IMR-90 (cell line): ENCODE measurements around the gene KIAA0825. TPM values are rescaled to one million over a fixed set of nuclear protein-coding genes. Genes with fewer than 3 reads are reported as not detected.

Experiments used
- ATAC-seq: fragments of 200-7000 bp; cut with Tn5 transposase; 2 replicates; pipeline ENCODE4 v1.9.1; 2020; ENCODE audit warnings: low read depth, mild to moderate bottlenecking, moderate library complexity
- BruUV-seq: library from RNA; stranded (reverse); fragments of 400-500 nt; replicated peaks from 2 replicates; lab custom pipeline; 2021; lab: Mats Ljungman, UMichigan
- CTCF ChIA-PET: fragments of 300-600 bp; formaldehyde crosslinking; extraction: SDS; loops from one replicate; lab custom pipeline; 2021; ENCODE audit warnings: antibody characterized with exemption; lab: Yijun Ruan, JAX
- POLR2A ChIA-PET: fragments of 300-600 bp; sonication (Branson Sonifier 250); formaldehyde crosslinking; loops from one replicate; lab custom pipeline; 2022; ENCODE audit warnings: antibody characterized with exemption; ENCODE audit not compliant: unreplicated experiment; lab: Charles Lee
- DNase-seq: peaks from one replicate; pipeline ENCODE4 v3.0.0; 2013
- H2AFZ ChIP-seq: replicated peaks from 2 replicates; pipeline ENCODE3; 2013; ENCODE audit warnings: low read length, mild to moderate bottlenecking; ENCODE audit not compliant: poor library complexity
- H2AK5ac ChIP-seq: 2 replicates; pipeline ENCODE4 v1.6.1; 2013; ENCODE audit warnings: low read depth, low read length, inconsistent platforms
- H2AK9ac ChIP-seq: replicated peaks from 2 replicates; pipeline ENCODE3; 2013; ENCODE audit warnings: mild to moderate bottlenecking, low read depth, low read length, moderate library complexity; ENCODE audit not compliant: poor library complexity
- H2BK120ac ChIP-seq: 2 replicates; pipeline ENCODE4 v1.6.1; 2013; ENCODE audit warnings: low read depth, low read length, inconsistent platforms
- H2BK15ac ChIP-seq: 3 replicates; pipeline ENCODE4 v1.6.1; 2013; ENCODE audit warnings: low read depth, low read length, inconsistent platforms
- H2BK20ac ChIP-seq: 2 replicates; pipeline ENCODE4 v1.6.1; 2013; ENCODE audit warnings: low read depth, mild to moderate bottlenecking, inconsistent platforms, low read length, moderate library complexity
- H2BK5ac ChIP-seq: 2 replicates; pipeline ENCODE4 v1.6.1; 2013; ENCODE audit warnings: mild to moderate bottlenecking, low read depth, low read length, inconsistent platforms; ENCODE audit not compliant: poor library complexity, severe bottlenecking
- H3K14ac ChIP-seq: replicated peaks from 2 replicates; pipeline ENCODE4 v1.6.1; 2013; ENCODE audit warnings: low read depth, low read length, inconsistent platforms
- H3K18ac ChIP-seq: 2 replicates; pipeline ENCODE4 v1.6.1; 2013; ENCODE audit warnings: low read depth, low read length, control low read depth
- H3K23ac ChIP-seq: 2 replicates; pipeline ENCODE4 v1.6.1; 2013; ENCODE audit warnings: low read depth, low read length, inconsistent platforms
- H3K27ac ChIP-seq: 2 replicates; pipeline ENCODE4 v1.5.1; 2013; ENCODE audit warnings: mild to moderate bottlenecking, control low read depth, low read length; ENCODE audit not compliant: insufficient read depth
- H3K27me3 ChIP-seq: 2 replicates; pipeline ENCODE4 v1.6.1; 2013; ENCODE audit warnings: low read length; ENCODE audit not compliant: control insufficient read depth, insufficient read depth
- H3K36me3 ChIP-seq: 2 replicates; pipeline ENCODE4 v1.6.1; 2013; ENCODE audit warnings: low read length, mixed read lengths; ENCODE audit not compliant: control insufficient read depth, insufficient read depth
- H3K4ac ChIP-seq: 2 replicates; pipeline ENCODE4 v1.6.1; 2013; ENCODE audit warnings: low read depth, low read length, inconsistent platforms
- H3K4me1 ChIP-seq: 2 replicates; pipeline ENCODE4 v1.6.1; 2013; ENCODE audit warnings: low read length, mixed read lengths; ENCODE audit not compliant: control insufficient read depth, insufficient read depth
- H3K4me2 ChIP-seq: 2 replicates; pipeline ENCODE4 v1.6.1; 2013; ENCODE audit warnings: low read depth, mild to moderate bottlenecking, control low read depth, low read length, moderate library complexity
- H3K4me3 ChIP-seq: 2 replicates; pipeline ENCODE4 v1.5.1; 2013; ENCODE audit warnings: low read depth, mild to moderate bottlenecking, control low read depth, low read length, moderate library complexity; ENCODE audit not compliant: insufficient read depth
- H3K56ac ChIP-seq: 2 replicates; pipeline ENCODE4 v1.6.1; 2013; ENCODE audit warnings: low read length, inconsistent platforms; ENCODE audit not compliant: insufficient read depth; ENCODE audit errors: extremely low read depth
- H3K79me1 ChIP-seq, 2 experiments: 2 replicates each; pipeline ENCODE4 v1.6.1; 2013; ENCODE audit warnings: low read length in 2 of 2, inconsistent platforms in 1 of 2, low read depth in 1 of 2
- H3K9ac ChIP-seq: 2 replicates; pipeline ENCODE4 v1.6.1; 2013; ENCODE audit warnings: low read depth, low read length, control low read depth
- H3K9me1 ChIP-seq: 2 replicates; pipeline ENCODE4 v1.6.1; 2013; ENCODE audit warnings: low read length, inconsistent platforms; ENCODE audit not compliant: insufficient read depth
- H3K9me3 ChIP-seq: 2 replicates; pipeline ENCODE4 v1.6.1; 2013; ENCODE audit warnings: low read length; ENCODE audit not compliant: control insufficient read depth, insufficient read depth
- H4K20me1 ChIP-seq: 2 replicates; pipeline ENCODE4 v1.6.1; 2013; ENCODE audit warnings: low read length, inconsistent platforms; ENCODE audit not compliant: insufficient read depth
- H4K5ac ChIP-seq: 2 replicates; pipeline ENCODE4 v1.6.1; 2013; ENCODE audit warnings: mild to moderate bottlenecking, low read depth, low read length, control low read depth
- H4K8ac ChIP-seq, 2 experiments: 2 replicates each; pipeline ENCODE4 v1.6.1; 2013; ENCODE audit warnings: low read depth in 2 of 2, low read length in 2 of 2, control low read depth in 1 of 2, inconsistent platforms in 1 of 2
- H4K91ac ChIP-seq: 2 replicates; pipeline ENCODE4 v1.6.1; 2013; ENCODE audit warnings: low read depth, low read length, inconsistent platforms; ENCODE audit not compliant: insufficient read depth
- BHLHE40 ChIP-seq: fragments of 150-350 bp; IDR thresholded peaks from 2 replicates; pipeline ENCODE4 v1.6.1; 2016; ENCODE audit warnings: mild to moderate bottlenecking, low read depth, low read length
- CEBPB ChIP-seq: IDR thresholded peaks from 2 replicates; pipeline ENCODE4 v1.6.1; 2012; ENCODE audit warnings: low read depth, low read length, improper control_type of control experiment
- CHD1 ChIP-seq: IDR thresholded peaks from 2 replicates; pipeline ENCODE4 v1.6.1; 2012; ENCODE audit warnings: low read depth, low read length, improper control_type of control experiment
- ELK1 ChIP-seq: fragments of 150-350 bp; IDR thresholded peaks from 2 replicates; pipeline ENCODE4 v1.6.1; 2016; ENCODE audit warnings: low read depth, mild to moderate bottlenecking, low read length, moderate library complexity, borderline replicate concordance
- FOS ChIP-seq: fragments of 150-350 bp; IDR thresholded peaks from 2 replicates; pipeline ENCODE4 v1.6.1; 2016; ENCODE audit warnings: low read depth, low read length
- MAFK ChIP-seq: IDR thresholded peaks from 2 replicates; pipeline ENCODE4 v1.6.1; 2012; ENCODE audit warnings: low read depth, low read length, improper control_type of control experiment
- MAZ ChIP-seq: IDR thresholded peaks from 2 replicates; pipeline ENCODE4 v1.6.1; 2012; ENCODE audit warnings: low read depth, mild to moderate bottlenecking, low read length, improper control_type of control experiment, moderate library complexity, borderline replicate concordance
- MXI1 ChIP-seq: IDR thresholded peaks from 2 replicates; pipeline ENCODE4 v1.6.1; 2012; ENCODE audit warnings: low read depth, mild to moderate bottlenecking, low read length, moderate library complexity, borderline replicate concordance
- NFE2L2 ChIP-seq: fragments of 150-350 bp; IDR thresholded peaks from 2 replicates; pipeline ENCODE4 v1.6.1; 2016; ENCODE audit warnings: low read depth, mild to moderate bottlenecking, low read length
- POLR2A ChIP-seq: IDR thresholded peaks from 2 replicates; pipeline ENCODE4 v1.6.1; 2012; ENCODE audit warnings: mild to moderate bottlenecking, low read depth, low read length
- RAD21 ChIP-seq: IDR thresholded peaks from 2 replicates; pipeline ENCODE4 v1.6.1; 2012; ENCODE audit warnings: low read length, improper control_type of control experiment
- RCOR1 ChIP-seq: IDR thresholded peaks from 2 replicates; pipeline ENCODE4 v1.6.1; 2012; ENCODE audit warnings: mild to moderate bottlenecking, low read length, improper control_type of control experiment; ENCODE audit not compliant: insufficient replicate concordance
- RFX5 ChIP-seq: IDR thresholded peaks from 2 replicates; pipeline ENCODE4 v1.8.0; 2012; ENCODE audit warnings: low read depth, mild to moderate bottlenecking, low read length, moderate library complexity
- SMC3 ChIP-seq: fragments of 150-350 bp; IDR thresholded peaks from 2 replicates; pipeline ENCODE4 v1.6.1; 2016; ENCODE audit warnings: low read depth, mild to moderate bottlenecking, antibody characterized with exemption, low read length, moderate library complexity
- WGBS, 2 experiments: methylation state at CpG; one replicate each; pipeline versions ENCODE4 v1.1.5 to v1.1.7; 2013; ENCODE audit warnings: missing lambda C conversion rate in 2 of 2; ENCODE audit not compliant: insufficient read length in 1 of 2; ENCODE audit errors: extremely low coverage in 2 of 2; 5-methylcytosine and 5-hydroxymethylcytosine counted together
- dilution Hi-C: fragments of 300-500 bp; cut with HindIII; formaldehyde crosslinking; loops from one replicate; pipeline ENCODE4 v1.14.3; 2018; ENCODE audit warnings: low sequenced_read_pairs; ENCODE audit not compliant: unreplicated experiment
- in situ Hi-C: fragments of 300-500 bp; cut with MboI; formaldehyde crosslinking; loops from 3 replicates; pipeline ENCODE4 v1.14.3; 2019; ENCODE audit warnings: low sequenced_read_pairs, inconsistent platforms, mixed read lengths
- intact Hi-C: fragments of 100-400 bp; cut with micrococcal nuclease; formaldehyde crosslinking; loops from 2 replicates; pipeline ENCODE4 v1.10.0; 2022
- polyA plus RNA-seq, 3 experiments: library from polyadenylated mRNA; depleted of rRNA; stranded (reverse); fragments of >200 nt; gene quantifications; 2 replicates each; pipeline ENCODE4 v1.2.3, GENCODE V29; 2012; ENCODE audit warnings: low replicate concordance in 1 of 3
- total RNA-seq: library from RNA; depleted of rRNA; stranded (reverse); fragments of >200 nt; gene quantifications from 2 replicates; pipeline ENCODE4 v1.2.3, GENCODE V29; 2012
- TF ChIP-seq, protein P1 (sequence below): fragments of 150-350 bp; IDR thresholded peaks from 2 replicates; pipeline ENCODE4 v1.6.1; 2017; ENCODE audit warnings: mild to moderate bottlenecking, antibody characterized with exemption, low read length, low read depth
- TF ChIP-seq, protein P2 (sequence below): conservative IDR thresholded peaks from 2 replicates; pipeline ENCODE4 v1.5.1; 2012; ENCODE audit warnings: mild to moderate bottlenecking, low read depth, low read length, improper control_type of control experiment

Gene KIAA0825
- total and polyA plus RNA-seq, 2 of the 4 experiments (the other 2 are of a cell fraction), result 0.46 to 1.8 TPM

GRCh38 chr5:94240134-94240533, 378.3 kb downstream of the KIAA0825 start:
- no peak overlapping the region for H3K27ac ChIP-seq
- H2BK20ac ChIP-seq, result no peak overlapping the region
- H4K5ac ChIP-seq, result 0 out of 2 replicates have a peak overlapping the region, but pooled peaks have one; percentile 32
- ChIA-PET CTCF (no interaction called here), POLR2A (no interaction called here)
- no peak overlapping the region for H4K91ac ChIP-seq
- H2AFZ ChIP-seq, result no peak overlapping the region
- no peak overlapping the region for H2AK9ac ChIP-seq
- H3K4me3 ChIP-seq, result no peak overlapping the region
- peaks cover 9% of the 10 kb centered on the region for H3K4me1 ChIP-seq
- dilution Hi-C loops, result no loop called here
- no CpG with 5 or more reads among the region's 3 CpGs for WGBS, 2 experiments
- peaks cover 4% of the 10 kb centered on the region; the same call in 1 of the 2 replicates for H3K9me3 ChIP-seq
- no peaks in the 10 kb centered on the region for H3K79me1 ChIP-seq
- no peak overlapping the region for H3K56ac ChIP-seq
- peak overlapping the region; percentile 56 for H3K18ac ChIP-seq
- H3K27me3 ChIP-seq, result no peaks in the 10 kb centered on the region
- H4K20me1 ChIP-seq, result no peaks in the 10 kb centered on the region
- DNase-seq (no peak), ATAC-seq (no peak)
- no peak overlapping the region for H3K23ac ChIP-seq
- no peak overlapping the region for H2AK5ac ChIP-seq
- peaks cover 7% of the 10 kb centered on the region; the same call in 1 of the 2 replicates for H3K9me1 ChIP-seq
- BruUV-seq, result no TSS peak
- peak overlapping the region; percentile 36; the same call in 1 of the 2 replicates for H3K4ac ChIP-seq
- no peak overlapping the region for H2BK15ac ChIP-seq
- no peak overlapping the region for H3K14ac ChIP-seq
- H2BK5ac ChIP-seq, result no peak overlapping the region
- intact Hi-C loops, result loop anchor here (2.0 to 5.0 kb wide), 2 partner anchors 21 to 497 kb away; no protein-coding TSS in a partner anchor
- TF ChIP-seq MXI1 (no peak), CHD1 (no peak), MAZ (no peak), POLR2A (no peak), CEBPB (no peak), BHLHE40 (no peak), ELK1 (no peak), MAFK (no peak), RFX5 (no peak), RAD21 (no peak), NFE2L2 (no peak), FOS (no peak), RCOR1 (no peak), SMC3 (no peak)
- TF ChIP-seq, protein P1, sequence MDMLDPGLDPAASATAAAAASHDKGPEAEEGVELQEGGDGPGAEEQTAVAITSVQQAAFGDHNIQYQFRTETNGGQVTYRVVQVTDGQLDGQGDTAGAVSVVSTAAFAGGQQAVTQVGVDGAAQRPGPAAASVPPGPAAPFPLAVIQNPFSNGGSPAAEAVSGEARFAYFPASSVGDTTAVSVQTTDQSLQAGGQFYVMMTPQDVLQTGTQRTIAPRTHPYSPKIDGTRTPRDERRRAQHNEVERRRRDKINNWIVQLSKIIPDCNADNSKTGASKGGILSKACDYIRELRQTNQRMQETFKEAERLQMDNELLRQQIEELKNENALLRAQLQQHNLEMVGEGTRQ, result no peak
- TF ChIP-seq, protein P2, sequence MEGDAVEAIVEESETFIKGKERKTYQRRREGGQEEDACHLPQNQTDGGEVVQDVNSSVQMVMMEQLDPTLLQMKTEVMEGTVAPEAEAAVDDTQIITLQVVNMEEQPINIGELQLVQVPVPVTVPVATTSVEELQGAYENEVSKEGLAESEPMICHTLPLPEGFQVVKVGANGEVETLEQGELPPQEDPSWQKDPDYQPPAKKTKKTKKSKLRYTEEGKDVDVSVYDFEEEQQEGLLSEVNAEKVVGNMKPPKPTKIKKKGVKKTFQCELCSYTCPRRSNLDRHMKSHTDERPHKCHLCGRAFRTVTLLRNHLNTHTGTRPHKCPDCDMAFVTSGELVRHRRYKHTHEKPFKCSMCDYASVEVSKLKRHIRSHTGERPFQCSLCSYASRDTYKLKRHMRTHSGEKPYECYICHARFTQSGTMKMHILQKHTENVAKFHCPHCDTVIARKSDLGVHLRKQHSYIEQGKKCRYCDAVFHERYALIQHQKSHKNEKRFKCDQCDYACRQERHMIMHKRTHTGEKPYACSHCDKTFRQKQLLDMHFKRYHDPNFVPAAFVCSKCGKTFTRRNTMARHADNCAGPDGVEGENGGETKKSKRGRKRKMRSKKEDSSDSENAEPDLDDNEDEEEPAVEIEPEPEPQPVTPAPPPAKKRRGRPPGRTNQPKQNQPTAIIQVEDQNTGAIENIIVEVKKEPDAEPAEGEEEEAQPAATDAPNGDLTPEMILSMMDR, result no peak
- in situ Hi-C loops, result no loop called here
- no peak overlapping the region for H3K4me2 ChIP-seq
- no peak overlapping the region for H3K9ac ChIP-seq
- H2BK120ac ChIP-seq, result no peak overlapping the region
- H4K8ac ChIP-seq, result no peak overlapping the region
- no peaks in the 10 kb centered on the region for H3K36me3 ChIP-seq
